PC-9 (cell line): Measurements from ENCODE around the gene IFNA13. TPM values are rescaled to one million over a fixed set of nuclear protein-coding genes. Genes with fewer than 3 reads are reported as not detected.

Experiments
- Bru-seq: library from RNA; stranded (reverse); fragments of 400-500 nt; gene quantifications from one replicate; lab custom pipeline; 2021; lab: Mats Ljungman, UMichigan
- BruChase-seq, 2 experiments: library from RNA; stranded (reverse); fragments of 400-500 nt; gene quantifications; one replicate each; lab custom pipeline; 2021; lab: Mats Ljungman, UMichigan
- BruUV-seq: library from RNA; stranded (reverse); fragments of 400-500 nt; replicated peaks from 2 replicates; lab custom pipeline; 2021; lab: Mats Ljungman, UMichigan
- CTCF ChIA-PET: fragments of 300-600 bp; sonication (Branson Sonifier 250); formaldehyde crosslinking; loops from one replicate; lab custom pipeline; 2022; ENCODE audit warnings: antibody characterized with exemption; lab: Charles Lee
- POLR2A ChIA-PET: fragments of 300-600 bp; sonication (Branson Sonifier 250); formaldehyde crosslinking; loops from one replicate; lab custom pipeline; 2022; ENCODE audit warnings: antibody characterized with exemption; ENCODE audit not compliant: unreplicated experiment; lab: Charles Lee
- DNase-seq, 2 experiments: peaks; one replicate each; pipeline versions ENCODE4 v3.0.0 to v3.0.0-alpha.2; 2015 to 2022; ENCODE audit warnings: mixed read lengths in 1 of 2
- H2AFZ ChIP-seq: fragments of 200-600 bp; sonication (generic); 2 replicates; pipeline ENCODE4 v1.8.1; 2017; ENCODE audit warnings: antibody characterized with exemption
- H3F3A ChIP-seq: fragments of 200-600 bp; sonication (generic); 2 replicates; pipeline ENCODE4 v1.8.1; 2017; ENCODE audit warnings: antibody characterized with exemption, mild to moderate bottlenecking, low read depth; ENCODE audit not compliant: insufficient read depth
- H3K27ac ChIP-seq: fragments of 200-600 bp; sonication (generic); 2 replicates; pipeline ENCODE4 v1.6.1; 2016; ENCODE audit warnings: mixed run types
- H3K27me3 ChIP-seq: fragments of 200-600 bp; sonication (generic); 2 replicates; pipeline ENCODE4 v1.6.1; 2016; ENCODE audit warnings: low read depth, mixed run types; ENCODE audit not compliant: insufficient read depth
- H3K36me3 ChIP-seq: fragments of 200-600 bp; sonication (generic); 2 replicates; pipeline ENCODE4 v1.6.1; 2016; ENCODE audit warnings: low read depth, mixed run types
- H3K4me1 ChIP-seq: fragments of 200-600 bp; sonication (generic); replicated peaks from 2 replicates; pipeline ENCODE4 v1.6.1; 2016; ENCODE audit warnings: mixed run types; ENCODE audit not compliant: insufficient read depth
- H3K4me2 ChIP-seq: fragments of 200-600 bp; sonication (generic); 2 replicates; pipeline ENCODE4 v1.6.1; 2017; ENCODE audit warnings: mixed run types
- H3K4me3 ChIP-seq: fragments of 200-600 bp; sonication (generic); 2 replicates; pipeline ENCODE4 v1.6.1; 2016; ENCODE audit warnings: mixed run types
- H3K79me2 ChIP-seq: fragments of 200-600 bp; sonication (generic); 2 replicates; pipeline ENCODE4 v1.6.1; 2017; ENCODE audit warnings: low read depth, mixed run types
- H3K9me2 ChIP-seq: fragments of 200-600 bp; sonication (generic); 2 replicates; pipeline ENCODE4 v1.8.1; 2017; ENCODE audit warnings: mild to moderate bottlenecking; ENCODE audit not compliant: insufficient read depth
- H3K9me3 ChIP-seq: fragments of 200-600 bp; sonication (generic); 2 replicates; pipeline ENCODE4 v1.8.1; 2016; ENCODE audit warnings: low read depth; ENCODE audit not compliant: insufficient read depth
- H4K20me1 ChIP-seq: fragments of 200-600 bp; sonication (generic); 2 replicates; pipeline ENCODE4 v1.8.1; 2017; ENCODE audit not compliant: insufficient read depth
- CTCF ChIP-seq: fragments of 200-600 bp; sonication (generic); conservative IDR thresholded peaks from 2 replicates; pipeline ENCODE4 v1.6.1; 2017; ENCODE audit warnings: mixed run types, antibody characterized with exemption, mild to moderate bottlenecking, moderate library complexity
- EZH2 ChIP-seq: fragments of 200-600 bp; sonication (generic); IDR thresholded peaks from 2 replicates; pipeline ENCODE4 v1.8.0; 2017; ENCODE audit warnings: antibody characterized with exemption, low read depth
- intact Hi-C: fragments of 100-400 bp; cut with micrococcal nuclease; formaldehyde crosslinking; loops from one replicate; pipeline ENCODE4 v1.10.0; 2022; ENCODE audit not compliant: unreplicated experiment
- long read RNA-seq: library from polyadenylated mRNA; stranded (forward); transcript quantifications from one replicate; pipeline ENCODE4 v2.0.0, GENCODE V29; 2022
- total RNA-seq: library from RNA; stranded (reverse); gene quantifications from 2 replicates; pipeline ENCODE4 v1.2.3, GENCODE V29; 2021

Gene IFNA13
- total RNA-seq (not detected in 2 replicates), Bru-seq, nascent RNA (not detected), BruChase-seq, experiment 1, labeled RNA remaining after a 2-hour chase (not detected), BruChase-seq, experiment 2, labeled RNA remaining after a 6-hour chase (not detected)
- long read RNA-seq, result 0 reads

- Histone ChIP-seq H3K27me3 (no peaks in the 10 kb centered on the region), H3K4me3 (no peak within 1 kb of the TSS), H3K9me2 (no peaks in the 10 kb centered on the region), H3K4me1 (no peaks in the 10 kb centered on the region), H2AFZ (no peak within 1 kb of the TSS), H3K4me2 (no peak within 1 kb of the TSS), H3K79me2 (no peaks in the 10 kb centered on the region), H3F3A (no peaks in the 10 kb centered on the region), H4K20me1 (no peaks in the 10 kb centered on the region), H3K9me3 (no peaks in the 10 kb centered on the region), H3K36me3 (no peaks in the 10 kb centered on the region), H3K27ac (no peak within 1 kb of the TSS)
- TF ChIP-seq CTCF (no peak), EZH2 (no peak)
- POLR2A ChIA-PET, result no interaction called here
- intact Hi-C loops, result no loop called here
- CTCF ChIA-PET, result no interaction called here
- no TSS peak for BruUV-seq
- no peak for DNase-seq
Observed at GRCh38 chr9:21367957-21368356, at the start of gene IFNA13. TSS of gene IFNA13 (minus strand) at chr9:21368057. CDS start at chr9:21368010, 47 bp downstream.

DNA sequence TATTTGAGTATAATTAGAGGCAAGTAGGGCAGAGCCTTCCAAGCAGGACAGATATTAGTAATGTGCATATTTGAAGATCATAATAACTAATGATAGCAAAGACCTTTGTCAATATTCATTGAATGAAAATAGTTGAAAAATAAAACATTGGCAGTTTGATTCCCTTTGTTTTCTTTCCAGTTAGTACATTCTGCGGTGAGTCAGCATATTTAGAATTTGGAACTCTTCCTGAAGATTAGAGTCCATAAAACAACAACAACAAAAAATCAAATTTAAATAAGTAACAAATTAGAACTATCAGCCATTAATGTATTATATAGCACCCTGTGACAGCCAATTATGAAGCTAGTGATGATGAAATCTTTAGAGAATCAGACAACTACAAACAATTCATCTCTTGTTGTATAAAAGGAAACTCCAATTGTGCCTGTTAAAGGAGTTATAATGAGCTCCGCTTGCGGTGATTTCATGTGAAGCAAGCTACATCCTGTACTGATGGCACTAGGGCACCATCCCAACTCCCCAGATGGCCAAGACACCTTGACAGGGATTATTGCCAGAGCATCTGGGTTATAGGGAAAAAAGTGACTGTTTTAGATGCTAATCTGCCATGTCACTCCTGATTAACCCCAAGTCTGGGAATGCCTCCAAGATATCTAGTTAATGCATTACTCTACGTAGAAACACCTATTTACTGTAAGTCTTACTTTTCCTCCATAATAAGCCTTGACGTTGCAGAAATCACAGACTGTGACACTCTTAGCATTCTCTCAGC lies 47.8 kb upstream of the IFNA13 start:
- Histone ChIP-seq H3K36me3 (no peaks in the 10 kb centered on the region), H3K79me2 (no peaks in the 10 kb centered on the region), H3K9me3 (no peaks in the 10 kb centered on the region), H2AFZ (no peak overlapping the region), H3K9me2 (no peaks in the 10 kb centered on the region), H3K27ac (no peak overlapping the region), H3K4me1 (no peaks in the 10 kb centered on the region), H3K4me3 (no peak overlapping the region), H3F3A (no peaks in the 10 kb centered on the region), H3K27me3 (no peaks in the 10 kb centered on the region), H4K20me1 (no peaks in the 10 kb centered on the region), H3K4me2 (no peak overlapping the region)
- no peak for DNase-seq
- CTCF ChIA-PET, result no interaction called here
- intact Hi-C loops, result no loop called here
- BruUV-seq, result no TSS peak
- POLR2A ChIA-PET, result no interaction called here
- TF ChIP-seq EZH2, result no peak
- no peak for TF ChIP-seq CTCF

- H2AFZ ChIP-seq, result no peak overlapping the region
- H3K27ac ChIP-seq, result no peak overlapping the region
- no peak overlapping the region for H3K4me3 ChIP-seq
- H3K9me3 ChIP-seq, result no peaks in the 10 kb centered on the region
- H3F3A ChIP-seq, result no peaks in the 10 kb centered on the region
- no peaks in the 10 kb centered on the region for H3K4me1 ChIP-seq
- ChIA-PET CTCF (no interaction called here), POLR2A (no interaction called here)
- no peak for DNase-seq
- no peaks in the 10 kb centered on the region for H4K20me1 ChIP-seq
- no peak overlapping the region for H3K4me2 ChIP-seq
- no peaks in the 10 kb centered on the region for H3K9me2 ChIP-seq
- no peaks in the 10 kb centered on the region for H3K27me3 ChIP-seq
- BruUV-seq, result no TSS peak
- no peaks in the 10 kb centered on the region for H3K36me3 ChIP-seq
- no peak for TF ChIP-seq EZH2
- TF ChIP-seq CTCF, result no peak
- intact Hi-C loops, result no loop called here
- H3K79me2 ChIP-seq, result no peaks in the 10 kb centered on the region
Observed at GRCh38 chr9:21414220-21414940, 46.5 kb upstream of the IFNA13 start.
